Measurements from ENCODE around the gene POLR2H. TPM values are rescaled to one million over a fixed set of nuclear protein-coding genes. Genes with fewer than 3 reads are reported as not detected.
A peak's percentile ranks its signal among the peaks of the same experiment; 100 is the strongest.

The POLR2H gene
- total RNA-seq, 1 experiment from 2014 or later = 133 TPM

GRCh38 chr3:184335661-184336546 lies 25.6 kb upstream of the POLR2H start (continued):
- TF ChIP-seq, protein P1, sequence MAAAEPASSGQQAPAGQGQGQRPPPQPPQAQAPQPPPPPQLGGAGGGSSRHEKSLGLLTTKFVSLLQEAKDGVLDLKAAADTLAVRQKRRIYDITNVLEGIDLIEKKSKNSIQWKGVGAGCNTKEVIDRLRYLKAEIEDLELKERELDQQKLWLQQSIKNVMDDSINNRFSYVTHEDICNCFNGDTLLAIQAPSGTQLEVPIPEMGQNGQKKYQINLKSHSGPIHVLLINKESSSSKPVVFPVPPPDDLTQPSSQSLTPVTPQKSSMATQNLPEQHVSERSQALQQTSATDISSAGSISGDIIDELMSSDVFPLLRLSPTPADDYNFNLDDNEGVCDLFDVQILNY (CRISPR knock-in tag; IDR thresholded peaks at IDR 0.05) = no peak; the same call in 1 of the 2 replicates
- TF ChIP-seq ZBTB21 (CRISPR knock-in tag; IDR thresholded peaks at IDR 0.05; ENCODE audit: borderline replicate concordance) (peak; percentile 98), IRF2 (CRISPR knock-in tag; IDR thresholded peaks at IDR 0.05; ENCODE audit: borderline replicate concordance, low read depth) (no peak), E2F4 (CRISPR knock-in tag; IDR thresholded peaks at IDR 0.05; ENCODE audit: borderline replicate concordance, low read depth) (no peak), HMGA2 (CRISPR knock-in tag; IDR thresholded peaks at IDR 0.05) (no peak), ZNF423 (CRISPR knock-in tag; IDR thresholded peaks at IDR 0.05) (no peak), EMX1 (CRISPR knock-in tag; IDR thresholded peaks at IDR 0.05) (peak; percentile 93), TCF7 (CRISPR knock-in tag; IDR thresholded peaks at IDR 0.05; ENCODE audit: low read depth) (no peak; the same call in 1 of the 2 replicates), ZNF671 (CRISPR knock-in tag; IDR thresholded peaks at IDR 0.05) (no peak; the same call in 1 of the 2 replicates), SOX15 (CRISPR knock-in tag; IDR thresholded peaks at IDR 0.05) (no peak), PRRX2 (CRISPR knock-in tag; IDR thresholded peaks at IDR 0.05) (peak; percentile 84), FOXJ3 (CRISPR knock-in tag; IDR thresholded peaks at IDR 0.05; ENCODE audit: borderline replicate concordance) (no peak), AR (CRISPR knock-in tag; IDR thresholded peaks at IDR 0.05) (peak; percentile 79; the same call in 1 of the 2 replicates), NR1H2 (CRISPR knock-in tag; IDR thresholded peaks at IDR 0.05) (no peak), MXD4 (CRISPR knock-in tag; IDR thresholded peaks at IDR 0.05; ENCODE audit: borderline replicate concordance) (no peak), ZNF317 (CRISPR knock-in tag; IDR thresholded peaks at IDR 0.05; ENCODE audit: borderline replicate concordance, low read depth) (no peak), ELF4 (CRISPR knock-in tag; IDR thresholded peaks at IDR 0.05; ENCODE audit: low read depth) (no peak)
- TF ChIP-seq, protein P2, sequence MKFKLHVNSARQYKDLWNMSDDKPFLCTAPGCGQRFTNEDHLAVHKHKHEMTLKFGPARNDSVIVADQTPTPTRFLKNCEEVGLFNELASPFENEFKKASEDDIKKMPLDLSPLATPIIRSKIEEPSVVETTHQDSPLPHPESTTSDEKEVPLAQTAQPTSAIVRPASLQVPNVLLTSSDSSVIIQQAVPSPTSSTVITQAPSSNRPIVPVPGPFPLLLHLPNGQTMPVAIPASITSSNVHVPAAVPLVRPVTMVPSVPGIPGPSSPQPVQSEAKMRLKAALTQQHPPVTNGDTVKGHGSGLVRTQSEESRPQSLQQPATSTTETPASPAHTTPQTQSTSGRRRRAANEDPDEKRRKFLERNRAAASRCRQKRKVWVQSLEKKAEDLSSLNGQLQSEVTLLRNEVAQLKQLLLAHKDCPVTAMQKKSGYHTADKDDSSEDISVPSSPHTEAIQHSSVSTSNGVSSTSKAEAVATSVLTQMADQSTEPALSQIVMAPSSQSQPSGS (CRISPR knock-in tag; IDR thresholded peaks at IDR 0.05; ENCODE audit: borderline replicate concordance, low read depth) = no peak
- TF ChIP-seq, protein P3, sequence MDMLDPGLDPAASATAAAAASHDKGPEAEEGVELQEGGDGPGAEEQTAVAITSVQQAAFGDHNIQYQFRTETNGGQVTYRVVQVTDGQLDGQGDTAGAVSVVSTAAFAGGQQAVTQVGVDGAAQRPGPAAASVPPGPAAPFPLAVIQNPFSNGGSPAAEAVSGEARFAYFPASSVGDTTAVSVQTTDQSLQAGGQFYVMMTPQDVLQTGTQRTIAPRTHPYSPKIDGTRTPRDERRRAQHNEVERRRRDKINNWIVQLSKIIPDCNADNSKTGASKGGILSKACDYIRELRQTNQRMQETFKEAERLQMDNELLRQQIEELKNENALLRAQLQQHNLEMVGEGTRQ (CRISPR knock-in tag; IDR thresholded peaks at IDR 0.05) = peak; percentile 73
- TF ChIP-seq, protein P4, sequence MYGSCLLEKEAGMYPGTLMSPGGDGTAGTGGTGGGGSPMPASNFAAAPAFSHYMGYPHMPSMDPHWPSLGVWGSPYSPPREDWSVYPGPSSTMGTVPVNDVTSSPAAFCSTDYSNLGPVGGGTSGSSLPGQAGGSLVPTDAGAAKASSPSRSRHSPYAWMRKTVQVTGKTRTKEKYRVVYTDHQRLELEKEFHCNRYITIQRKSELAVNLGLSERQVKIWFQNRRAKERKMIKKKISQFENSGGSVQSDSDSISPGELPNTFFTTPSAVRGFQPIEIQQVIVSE (CRISPR knock-in tag; IDR thresholded peaks at IDR 0.05; ENCODE audit: borderline replicate concordance) = no peak
- TF ChIP-seq, protein P5, sequence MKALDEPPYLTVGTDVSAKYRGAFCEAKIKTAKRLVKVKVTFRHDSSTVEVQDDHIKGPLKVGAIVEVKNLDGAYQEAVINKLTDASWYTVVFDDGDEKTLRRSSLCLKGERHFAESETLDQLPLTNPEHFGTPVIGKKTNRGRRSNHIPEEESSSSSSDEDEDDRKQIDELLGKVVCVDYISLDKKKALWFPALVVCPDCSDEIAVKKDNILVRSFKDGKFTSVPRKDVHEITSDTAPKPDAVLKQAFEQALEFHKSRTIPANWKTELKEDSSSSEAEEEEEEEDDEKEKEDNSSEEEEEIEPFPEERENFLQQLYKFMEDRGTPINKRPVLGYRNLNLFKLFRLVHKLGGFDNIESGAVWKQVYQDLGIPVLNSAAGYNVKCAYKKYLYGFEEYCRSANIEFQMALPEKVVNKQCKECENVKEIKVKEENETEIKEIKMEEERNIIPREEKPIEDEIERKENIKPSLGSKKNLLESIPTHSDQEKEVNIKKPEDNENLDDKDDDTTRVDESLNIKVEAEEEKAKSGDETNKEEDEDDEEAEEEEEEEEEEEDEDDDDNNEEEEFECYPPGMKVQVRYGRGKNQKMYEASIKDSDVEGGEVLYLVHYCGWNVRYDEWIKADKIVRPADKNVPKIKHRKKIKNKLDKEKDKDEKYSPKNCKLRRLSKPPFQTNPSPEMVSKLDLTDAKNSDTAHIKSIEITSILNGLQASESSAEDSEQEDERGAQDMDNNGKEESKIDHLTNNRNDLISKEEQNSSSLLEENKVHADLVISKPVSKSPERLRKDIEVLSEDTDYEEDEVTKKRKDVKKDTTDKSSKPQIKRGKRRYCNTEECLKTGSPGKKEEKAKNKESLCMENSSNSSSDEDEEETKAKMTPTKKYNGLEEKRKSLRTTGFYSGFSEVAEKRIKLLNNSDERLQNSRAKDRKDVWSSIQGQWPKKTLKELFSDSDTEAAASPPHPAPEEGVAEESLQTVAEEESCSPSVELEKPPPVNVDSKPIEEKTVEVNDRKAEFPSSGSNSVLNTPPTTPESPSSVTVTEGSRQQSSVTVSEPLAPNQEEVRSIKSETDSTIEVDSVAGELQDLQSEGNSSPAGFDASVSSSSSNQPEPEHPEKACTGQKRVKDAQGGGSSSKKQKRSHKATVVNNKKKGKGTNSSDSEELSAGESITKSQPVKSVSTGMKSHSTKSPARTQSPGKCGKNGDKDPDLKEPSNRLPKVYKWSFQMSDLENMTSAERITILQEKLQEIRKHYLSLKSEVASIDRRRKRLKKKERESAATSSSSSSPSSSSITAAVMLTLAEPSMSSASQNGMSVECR (CRISPR knock-in tag; IDR thresholded peaks at IDR 0.05; ENCODE audit: borderline replicate concordance) = peak; percentile 70; the same call in 1 of the 2 replicates
- TF ChIP-seq, protein P6, sequence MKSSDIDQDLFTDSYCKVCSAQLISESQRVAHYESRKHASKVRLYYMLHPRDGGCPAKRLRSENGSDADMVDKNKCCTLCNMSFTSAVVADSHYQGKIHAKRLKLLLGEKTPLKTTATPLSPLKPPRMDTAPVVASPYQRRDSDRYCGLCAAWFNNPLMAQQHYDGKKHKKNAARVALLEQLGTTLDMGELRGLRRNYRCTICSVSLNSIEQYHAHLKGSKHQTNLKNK (CRISPR knock-in tag; IDR thresholded peaks at IDR 0.05) = 0 out of 2 replicates have a peak, but pooled peaks have one; percentile 67
- TF ChIP-seq, protein P7, sequence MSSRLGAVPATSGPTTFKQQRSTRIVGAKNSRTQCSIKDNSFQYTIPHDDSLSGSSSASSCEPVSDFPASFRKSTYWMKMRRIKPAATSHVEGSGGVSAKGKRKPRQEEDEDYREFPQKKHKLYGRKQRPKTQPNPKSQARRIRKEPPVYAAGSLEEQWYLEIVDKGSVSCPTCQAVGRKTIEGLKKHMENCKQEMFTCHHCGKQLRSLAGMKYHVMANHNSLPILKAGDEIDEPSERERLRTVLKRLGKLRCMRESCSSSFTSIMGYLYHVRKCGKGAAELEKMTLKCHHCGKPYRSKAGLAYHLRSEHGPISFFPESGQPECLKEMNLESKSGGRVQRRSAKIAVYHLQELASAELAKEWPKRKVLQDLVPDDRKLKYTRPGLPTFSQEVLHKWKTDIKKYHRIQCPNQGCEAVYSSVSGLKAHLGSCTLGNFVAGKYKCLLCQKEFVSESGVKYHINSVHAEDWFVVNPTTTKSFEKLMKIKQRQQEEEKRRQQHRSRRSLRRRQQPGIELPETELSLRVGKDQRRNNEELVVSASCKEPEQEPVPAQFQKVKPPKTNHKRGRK (CRISPR knock-in tag; IDR thresholded peaks at IDR 0.05; ENCODE audit: borderline replicate concordance) = no peak

Data from WTC11 (cell line).